GM18861 (cell line): ENCODE measurements around the gene LGI4.

Experiments
- ATAC-seq: cut with Tn5 transposase; IDR thresholded peaks from one replicate; pipeline ENCODE4 v1.9.1; 2021; ENCODE audit not compliant: unreplicated experiment

LGI4 gene

GRCh38 chr19:35088131-35088913, 46.5 kb downstream of the LGI4 start:
- no peak for ATAC-seq

DNA sequence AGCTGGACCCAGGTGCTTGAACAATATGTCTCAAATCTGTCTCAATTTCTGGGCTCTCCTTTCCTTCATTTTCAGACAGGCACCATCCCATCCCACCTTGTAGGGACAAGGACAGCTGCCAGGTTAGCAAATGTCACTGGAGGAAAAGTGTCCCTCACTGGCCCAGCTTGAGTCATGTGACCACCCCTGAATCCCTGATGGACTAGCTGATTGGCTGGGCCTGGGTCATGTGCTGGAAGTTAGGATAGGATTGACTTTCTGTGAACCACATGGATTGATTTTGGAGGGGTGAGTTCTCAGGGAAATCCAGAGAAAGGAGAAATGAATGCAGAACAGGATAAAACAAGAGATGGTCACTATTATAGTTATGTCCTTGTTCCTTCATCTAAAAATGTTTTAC, 47.5 kb downstream of the LGI4 start:
- ATAC-seq = no peak

- ATAC-seq = no peak
These were observed 48.4 kb downstream of the LGI4 start for GRCh38 chr19:35086455-35086854.

- ATAC-seq = peak; percentile 56
These were observed 48.9 kb downstream of the LGI4 start for GRCh38 chr19:35085947-35086346.

DNA sequence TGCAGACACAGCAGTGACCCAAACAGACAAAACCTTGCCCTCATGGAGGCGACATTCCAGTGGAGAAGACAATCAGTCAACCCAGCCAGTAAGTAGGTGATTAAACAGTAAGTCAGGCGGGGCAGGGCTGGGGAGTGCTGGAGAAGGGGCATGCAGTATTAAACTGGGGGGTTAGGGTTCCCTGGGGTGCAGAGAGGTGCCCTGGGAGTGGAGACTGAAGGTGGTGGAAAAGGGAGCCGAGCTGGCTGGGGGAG, 50.4 kb downstream of the LGI4 start:
- ATAC-seq = no peak

DNA sequence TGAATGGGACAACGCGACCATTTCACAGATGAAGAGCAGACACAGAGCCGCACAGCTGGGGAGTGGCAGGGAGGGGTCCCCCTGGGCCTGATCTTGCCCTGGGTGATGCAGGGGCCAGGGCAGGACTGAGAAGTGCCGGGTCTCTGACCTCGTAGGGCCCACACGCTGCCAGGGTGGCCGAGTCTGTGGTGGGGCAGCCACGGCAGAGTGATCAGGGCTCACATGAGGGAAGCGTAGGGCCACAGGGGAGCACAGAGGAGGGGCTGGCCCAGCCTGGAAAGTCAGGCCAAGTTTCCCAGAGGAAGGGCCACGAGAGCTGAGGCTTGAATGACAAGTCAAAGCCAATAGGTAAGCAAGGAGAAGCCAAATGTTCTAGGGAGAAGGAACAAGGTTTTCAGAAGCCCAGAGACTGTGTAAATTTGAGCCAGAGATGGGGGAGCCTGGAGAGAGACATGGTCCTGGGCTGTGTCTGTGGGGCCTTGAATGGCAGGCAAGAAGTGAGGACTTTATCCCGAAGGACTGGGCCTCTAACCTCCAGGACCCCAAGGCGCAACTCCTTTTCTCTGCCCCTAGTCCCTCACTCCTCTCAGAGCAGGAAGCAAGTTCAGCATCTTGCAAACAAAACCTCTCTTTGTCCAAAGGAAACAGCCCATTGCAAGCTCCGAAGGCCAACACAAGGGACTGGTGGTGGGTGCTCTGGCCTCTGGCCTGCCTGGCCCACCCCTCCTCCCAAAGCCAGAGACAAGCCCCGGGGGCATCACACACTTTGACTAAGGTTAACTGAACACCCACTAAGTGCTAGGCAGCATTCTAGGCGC, 51.0 kb downstream of the LGI4 start:
- no peak for ATAC-seq

GRCh38 chr19:35081201-35081600, 53.7 kb downstream of the LGI4 start:
- ATAC-seq = no peak

DNA sequence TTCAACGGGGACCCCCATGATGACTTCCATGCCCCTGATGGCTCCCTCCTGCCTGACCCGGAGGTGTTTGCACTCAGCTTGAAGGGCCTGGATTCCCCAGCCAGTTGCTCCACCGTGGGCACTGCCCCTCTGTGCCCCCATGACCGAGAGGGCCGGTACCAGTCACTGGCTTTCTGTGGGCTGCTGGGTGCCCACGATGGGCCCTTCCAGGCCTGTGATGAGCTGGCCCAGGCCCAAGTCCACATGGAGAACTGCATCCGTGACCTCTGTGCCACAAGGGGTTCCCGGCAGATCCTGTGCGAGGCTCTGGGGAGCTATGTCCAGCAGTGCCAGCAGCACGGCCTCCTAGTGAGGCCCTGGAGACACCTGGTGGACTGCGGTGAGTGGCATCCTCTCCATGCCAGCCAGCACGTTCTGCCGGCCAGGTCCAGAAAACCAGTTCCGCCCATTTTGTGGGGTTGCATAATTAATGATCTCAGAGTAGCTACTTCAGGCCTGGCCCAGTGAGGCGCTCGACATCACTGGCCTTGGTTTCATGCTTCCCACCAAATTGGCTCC, 54.2 kb downstream of the LGI4 start:
- no peak for ATAC-seq

- ATAC-seq = no peak
These were observed 55.0 kb downstream of the LGI4 start for GRCh38 chr19:35079826-35080225.

GRCh38 chr19:35077411-35078223, 57.2 kb downstream of the LGI4 start:
- ATAC-seq = no peak

DNA sequence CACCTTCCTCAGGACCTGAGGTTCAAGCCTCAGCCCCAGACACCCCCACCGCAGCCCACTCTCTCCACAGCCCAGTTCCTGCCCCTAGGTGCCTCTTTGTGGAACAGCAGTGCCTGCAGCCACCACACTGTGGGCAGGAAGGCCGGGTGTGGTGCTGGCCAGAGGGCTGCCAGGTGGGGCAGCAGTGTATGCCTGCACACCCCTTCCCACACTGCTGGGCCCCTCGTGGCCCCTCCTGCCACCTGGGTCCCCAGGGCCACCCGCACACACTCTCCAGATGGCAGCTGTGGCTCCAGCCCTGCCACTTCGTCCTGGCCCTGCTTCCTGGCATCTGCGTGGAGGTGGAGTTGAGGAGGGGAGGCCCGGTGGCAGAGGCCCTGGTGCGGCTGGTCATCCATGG, 58.2 kb downstream of the LGI4 start:
- ATAC-seq = no peak

DNA sequence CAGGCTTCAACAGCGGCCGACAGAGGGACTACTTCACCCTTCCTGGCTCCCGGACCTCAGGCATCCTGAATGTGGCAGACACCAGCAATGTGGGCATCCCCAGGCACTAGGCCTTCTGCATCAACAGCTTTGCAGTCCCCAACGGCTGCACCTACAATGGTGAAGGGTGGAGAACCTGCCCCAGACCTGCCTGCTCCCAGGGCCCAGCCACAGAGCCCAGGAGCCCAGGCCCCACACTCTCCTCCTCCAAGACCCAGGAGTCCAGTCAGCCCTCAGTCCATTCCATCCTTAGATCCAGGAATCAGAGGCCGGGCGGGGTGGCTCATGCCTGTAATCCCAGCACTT, 58.9 kb downstream of the LGI4 start:
- no peak for ATAC-seq

DNA sequence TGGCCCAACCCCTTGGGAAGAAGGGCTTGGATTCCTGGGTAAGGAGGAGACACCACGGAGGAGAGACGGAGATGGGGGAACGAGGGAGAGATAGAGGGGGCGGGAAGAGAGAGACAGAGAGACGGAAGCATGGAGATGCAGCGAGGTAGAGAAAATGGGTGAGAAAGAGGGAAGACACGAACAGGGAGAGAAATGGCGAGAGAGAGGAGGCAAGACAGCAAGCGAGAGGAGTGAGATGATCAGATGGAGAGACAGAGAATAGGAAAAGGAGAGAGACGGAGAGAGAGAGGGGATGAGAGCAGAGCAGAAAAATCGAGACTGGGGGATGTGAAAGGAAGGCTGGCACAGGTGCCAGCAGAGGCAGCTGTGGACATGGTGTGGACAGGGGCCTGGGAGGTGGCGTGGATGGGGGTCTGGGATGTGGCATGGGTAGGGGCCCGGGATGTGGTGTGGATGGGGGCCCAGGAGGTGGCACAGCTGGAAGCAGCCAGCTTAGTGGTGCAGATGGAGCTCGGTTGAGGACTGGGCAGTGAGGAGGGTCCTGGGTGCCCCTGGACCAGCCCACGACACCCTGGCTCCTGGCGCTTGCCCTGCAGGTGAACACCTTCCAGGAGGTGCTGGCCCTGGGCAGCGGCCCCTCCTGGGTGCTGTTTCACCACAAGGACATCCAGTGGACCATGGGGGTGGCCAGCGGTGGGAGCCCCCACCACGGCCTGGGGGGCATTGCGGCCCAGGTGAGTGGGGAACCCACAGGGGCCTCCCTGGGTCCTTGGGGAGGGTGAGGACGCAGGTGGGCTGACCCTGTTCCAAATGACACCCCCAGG, 59.4 kb downstream of the LGI4 start:
- no peak for ATAC-seq
